Left renal pelvis (tissue), 4 donors: Measurements from ENCODE around the gene IP6K1. TPM values are rescaled to one million over a fixed set of nuclear protein-coding genes. Genes with fewer than 3 reads are reported as not detected.
"Not testable (repeated sequence)": the region's sequence is repeated elsewhere in the genome, so short reads cannot be mapped to it uniquely, and the experiment has no call there.

ENCODE experiments used
- DNase-seq, 4 donors: peaks; one replicate each; pipeline ENCODE4 v3.0.0-alpha.2; 2013; ENCODE audit warnings: low read depth in 4 of 4, low spot score in 3 of 4
- polyA plus RNA-seq, 4 donors: library from polyadenylated mRNA; unstranded; fragments of 120-200 nt; gene quantifications; one replicate each; pipeline ENCODE4 v1.2.1, GENCODE V29; 2013; ENCODE audit not compliant: insufficient read length in 4 of 4

The IP6K1 gene
- polyA plus RNA-seq, 4 donors = 50.3 to 55.6 (median 51.6) TPM

DNA sequence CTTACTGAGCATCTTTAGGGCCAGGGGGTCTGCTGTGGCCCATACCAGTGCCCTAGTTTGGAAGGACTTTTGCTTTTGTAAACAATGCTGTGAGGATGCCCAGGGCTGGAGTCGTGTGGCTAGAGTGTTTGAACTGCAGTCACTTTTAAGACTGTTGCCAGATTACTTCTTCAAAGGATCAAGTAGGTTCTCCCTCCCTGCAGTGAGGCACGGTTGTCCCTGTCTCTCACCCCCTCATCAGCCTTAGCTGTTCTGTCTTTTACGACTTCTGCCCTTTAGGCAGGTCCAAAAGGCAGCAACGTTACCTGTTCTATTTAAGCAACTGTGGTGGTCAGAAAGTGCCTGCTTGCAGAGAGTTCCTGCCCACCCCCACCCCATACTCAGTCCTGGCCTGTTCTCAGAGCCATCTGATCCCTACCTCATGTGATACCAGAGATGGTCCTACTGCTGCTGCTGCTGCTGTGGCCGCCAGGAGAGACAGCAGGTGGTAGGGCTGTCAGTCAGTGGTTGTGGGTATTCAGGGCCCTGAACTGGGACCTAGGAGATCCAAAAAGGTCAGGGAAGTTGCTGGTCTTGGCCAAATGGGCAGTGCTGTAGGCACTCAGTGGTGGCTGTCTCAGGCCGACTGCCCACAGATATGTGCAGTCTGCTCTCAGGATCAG lies 91.8 kb downstream of the IP6K1 start:
- DNase-seq = not testable (repeated sequence)

DNA sequence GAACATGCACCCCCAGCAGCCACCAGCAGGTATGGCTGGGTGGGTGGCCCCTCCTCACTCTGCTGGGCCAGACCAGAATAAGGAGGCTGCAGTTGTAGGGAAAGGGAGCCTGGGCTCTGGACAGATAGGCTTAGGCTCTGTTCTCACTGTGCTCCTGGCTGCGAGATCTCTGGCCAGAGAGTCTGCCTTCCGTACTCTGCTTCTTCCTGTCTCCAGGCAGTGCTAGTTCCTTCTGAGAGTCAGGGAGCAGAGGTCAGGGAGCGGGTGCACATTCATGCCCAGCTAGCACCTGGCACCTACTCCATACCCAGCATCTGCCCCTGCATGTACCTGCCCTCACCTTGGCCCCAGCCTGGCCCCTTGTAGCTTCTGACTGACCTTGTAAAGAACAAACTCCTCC lies 94.9 kb downstream of the IP6K1 start:
- not testable (repeated sequence) for DNase-seq

DNA sequence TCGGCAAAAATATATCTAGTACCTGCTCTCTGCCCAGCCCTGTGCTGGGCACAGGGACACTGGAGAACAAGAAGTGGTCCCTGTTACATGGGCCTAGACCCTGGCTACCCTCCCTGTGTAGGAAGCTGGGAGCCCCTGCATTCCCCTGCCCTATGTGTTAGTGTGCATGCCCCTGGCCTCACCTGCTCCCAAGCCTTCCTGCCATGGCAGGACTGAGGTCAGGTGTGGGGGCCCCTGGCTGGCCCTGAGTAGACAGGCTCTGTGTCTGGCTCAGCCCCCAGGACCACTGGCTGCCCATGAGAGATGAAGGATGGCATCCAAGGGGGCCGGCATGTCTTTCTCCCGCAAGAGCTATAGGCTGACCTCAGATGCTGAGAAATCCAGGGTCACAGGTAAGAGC lies 95.5 kb downstream of the IP6K1 start:
- not testable (repeated sequence) for DNase-seq

DNA sequence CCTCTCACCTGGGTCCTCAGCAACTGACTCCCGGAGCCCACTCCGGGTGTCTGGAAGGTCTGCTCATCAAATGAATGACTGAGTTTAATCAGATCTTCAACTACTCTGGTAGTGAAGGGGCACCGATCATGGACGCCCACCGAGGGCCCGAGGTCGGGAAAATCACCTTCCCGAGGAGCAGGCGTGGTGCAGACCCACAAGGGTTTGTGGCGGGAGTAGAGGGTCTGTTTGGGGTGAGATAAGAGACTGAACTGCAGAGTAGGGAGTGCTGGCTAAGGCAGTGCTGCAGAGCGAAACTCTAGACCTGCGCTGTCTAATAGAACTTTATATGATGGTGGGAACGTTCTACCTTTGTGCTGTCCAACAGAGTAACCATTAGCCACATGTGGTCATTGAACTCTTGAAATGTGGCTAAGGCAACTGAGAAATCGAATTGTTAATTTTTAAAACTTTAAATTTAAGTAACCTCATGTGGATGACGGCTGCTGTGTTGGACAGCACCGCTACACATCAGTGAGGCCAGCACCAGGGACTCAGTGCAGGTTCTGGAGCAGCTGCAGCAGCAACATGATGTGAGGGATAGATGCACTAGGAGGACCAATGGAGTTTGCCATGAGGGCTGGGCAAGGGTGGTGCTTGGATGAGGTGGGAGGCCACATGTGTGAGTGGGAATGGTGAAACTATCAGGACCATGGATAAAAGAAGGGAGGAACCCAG lies 96.3 kb downstream of the IP6K1 start:
- DNase-seq = not testable (repeated sequence)

DNA sequence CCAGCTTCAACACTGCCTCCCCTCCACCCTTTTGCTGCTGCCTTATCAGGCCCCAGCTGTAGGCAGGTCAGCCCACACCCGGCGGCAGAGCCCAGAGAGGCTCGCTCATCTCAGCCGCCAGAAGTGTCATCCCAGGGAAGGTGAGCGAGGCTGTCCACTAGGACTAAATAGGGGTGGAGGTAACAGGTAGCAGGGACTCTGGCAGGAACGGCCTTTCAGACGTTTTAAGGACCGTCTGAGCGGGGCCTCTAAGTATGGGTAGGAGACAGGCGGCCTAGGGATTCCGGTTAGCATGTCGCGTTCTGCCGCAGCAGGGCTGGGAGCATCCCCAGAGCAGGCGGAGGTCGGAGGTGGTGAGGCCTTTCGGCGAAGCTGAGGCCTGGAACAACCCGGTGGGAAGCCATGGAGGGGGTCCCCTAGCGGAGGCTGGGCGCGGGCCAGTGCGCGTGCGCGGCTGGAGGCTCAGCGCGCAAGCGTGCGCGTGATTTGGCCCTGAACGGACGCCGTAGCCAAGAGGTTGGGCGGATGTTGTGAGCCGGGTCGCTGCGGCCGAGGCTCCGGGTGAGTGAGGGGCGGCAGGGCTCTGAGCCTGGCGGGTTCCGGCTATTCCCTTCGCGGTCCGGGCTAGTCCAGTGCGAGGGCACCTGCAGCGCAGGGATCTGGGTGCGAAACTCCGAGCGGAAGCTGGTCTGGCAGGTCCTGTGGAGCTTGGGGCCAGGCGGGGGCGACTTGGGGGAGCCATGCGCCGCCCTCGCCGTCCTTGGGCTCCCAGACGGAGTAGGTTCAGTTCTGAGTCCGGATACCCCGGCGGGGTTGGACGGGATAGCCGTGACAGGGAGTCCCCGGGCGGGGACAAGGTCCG lies 97.1 kb downstream of the IP6K1 start, which contains the start of the genes MST1 and RNF123:
Gene MST1, minus strand, starts transcription at position 429 of the 862 bp plus-strand sequence. CDS start 783 bp downstream, outside the sequence.
Gene RNF123, plus strand, starts transcription at position 512 of the 862 bp plus-strand sequence. CDS start 1,609 bp downstream, outside the sequence.
- peak; percentile 82 to 89 (median 83) for DNase-seq

DNA sequence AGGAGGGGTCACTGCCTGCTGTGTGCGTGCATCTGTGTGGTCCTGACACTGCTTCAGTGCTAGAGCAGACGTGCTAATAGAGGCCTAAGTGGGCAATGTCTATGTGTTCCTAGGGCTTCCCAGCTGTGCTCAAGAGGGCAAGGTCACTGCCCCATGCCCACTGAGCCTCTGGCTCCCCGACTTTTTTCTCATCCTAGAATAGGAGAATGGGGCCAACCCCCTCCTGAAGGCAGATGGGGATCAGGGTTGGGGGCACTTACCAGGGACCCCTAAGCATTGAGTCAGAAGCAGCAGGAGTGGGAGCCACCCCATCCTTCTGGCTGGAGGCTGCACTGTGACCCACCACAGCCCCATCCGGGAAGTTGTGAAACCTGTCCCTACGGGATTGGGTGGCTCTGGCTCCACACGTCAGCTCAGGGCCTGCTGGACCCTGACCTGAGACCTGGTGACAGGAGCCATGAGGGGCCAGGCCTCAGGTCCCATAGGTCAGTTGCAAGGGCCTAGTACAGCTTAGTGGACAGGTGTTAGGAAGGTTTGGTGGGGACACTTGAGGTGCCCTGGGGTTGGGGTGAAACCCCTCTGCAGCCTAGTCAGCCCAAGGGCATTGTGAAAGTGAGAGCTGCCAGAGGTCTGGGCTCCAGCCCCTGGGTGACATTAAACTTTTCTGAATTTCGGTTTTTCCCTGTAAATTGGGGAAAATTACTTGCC lies 97.8 kb downstream of the IP6K1 start:
- not testable (repeated sequence) for DNase-seq

DNA sequence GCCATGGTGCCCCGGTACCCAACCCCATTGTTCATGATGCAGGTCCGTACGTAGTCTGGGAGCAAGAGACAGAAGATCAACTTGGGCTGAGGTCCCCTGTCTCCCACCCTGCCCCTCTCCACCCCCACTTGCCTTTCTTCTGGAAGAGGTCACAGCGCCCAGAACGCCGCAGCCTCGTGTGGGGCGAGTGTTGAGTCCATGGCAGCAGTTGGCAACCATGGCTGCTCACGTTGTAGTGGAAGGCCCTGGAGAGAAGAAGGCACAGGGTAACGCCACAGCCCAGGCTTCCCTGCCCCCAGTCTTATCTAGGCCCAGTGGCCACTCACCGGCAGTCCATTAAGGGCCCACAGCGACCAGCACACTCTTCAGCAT lies 98.9 kb downstream of the IP6K1 start:
- DNase-seq = not testable (repeated sequence)

DNA sequence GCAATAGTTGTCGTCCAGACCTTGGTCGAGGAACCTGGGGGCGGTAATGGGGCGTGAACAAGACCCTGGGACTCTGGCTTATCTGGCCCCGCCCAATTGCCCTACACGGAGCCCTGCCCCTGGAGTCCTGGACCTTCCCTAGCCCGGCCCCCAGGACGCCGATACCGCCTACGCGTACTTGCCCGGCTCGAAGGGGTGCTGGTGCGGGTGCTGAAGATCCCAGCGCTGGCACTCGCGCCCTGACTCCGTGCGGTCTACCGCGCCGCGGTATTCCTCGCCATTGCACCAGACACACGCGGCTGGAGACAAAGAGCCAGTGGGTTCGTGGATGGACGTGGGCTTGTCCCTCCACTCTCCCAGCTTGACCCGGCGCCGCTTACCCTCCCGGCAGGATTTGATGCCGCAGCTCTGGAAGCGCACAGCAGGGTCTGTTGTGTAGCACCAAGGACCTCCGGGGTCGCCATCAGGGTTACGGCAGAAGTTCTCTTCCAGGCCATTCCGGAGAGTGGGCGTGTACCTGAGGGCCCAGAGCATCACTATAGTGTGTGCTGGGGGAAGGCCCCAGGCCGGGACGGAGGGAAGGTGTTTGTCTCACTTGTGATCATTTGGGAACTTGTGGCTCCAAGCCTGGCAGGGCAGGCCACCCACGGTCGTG lies 99.4 kb downstream of the IP6K1 start:
- not testable (repeated sequence) for DNase-seq

DNA sequence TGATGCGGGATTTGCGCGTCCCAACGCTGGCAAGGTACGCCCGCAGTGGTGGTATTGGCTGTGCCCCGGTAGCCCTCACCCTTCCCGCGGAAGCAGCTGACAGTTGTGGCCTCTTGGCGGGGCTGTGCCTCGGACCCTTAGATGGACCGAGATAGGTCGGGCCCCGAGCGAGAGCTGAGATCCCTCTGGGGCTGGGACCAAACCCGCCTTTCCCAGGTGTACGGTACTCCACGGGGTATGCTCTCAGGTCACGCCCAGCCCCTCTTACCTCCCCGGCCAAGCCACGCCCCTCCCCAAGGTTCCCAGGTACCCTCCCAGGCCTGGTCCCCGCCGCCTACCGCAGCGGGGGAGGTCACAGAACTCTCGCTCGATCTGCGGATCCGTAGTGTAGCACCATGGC lies 100.0 kb downstream of the IP6K1 start:
- DNase-seq = not testable (repeated sequence)

DNA sequence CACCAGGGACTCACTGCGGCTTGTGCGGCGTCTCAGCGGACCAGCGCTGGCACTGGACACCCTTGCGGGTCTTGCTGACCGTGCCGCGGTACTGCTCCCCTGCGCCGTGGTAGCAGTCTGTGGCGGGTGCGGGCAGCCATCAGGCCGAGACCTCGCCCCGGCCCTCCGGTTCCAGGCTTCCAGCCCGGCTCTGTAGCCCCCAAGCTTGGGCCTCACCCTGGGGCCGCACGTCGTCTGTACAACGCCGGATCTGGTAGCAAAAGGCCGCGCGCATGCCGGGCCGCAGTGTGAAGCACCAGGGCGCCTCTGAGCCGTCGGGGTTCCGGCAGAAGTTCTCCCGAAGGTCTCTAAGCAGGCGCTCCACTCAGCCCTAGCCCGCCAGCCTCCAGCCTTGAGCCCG lies 100.5 kb downstream of the IP6K1 start:
- not testable (repeated sequence) for DNase-seq

DNA sequence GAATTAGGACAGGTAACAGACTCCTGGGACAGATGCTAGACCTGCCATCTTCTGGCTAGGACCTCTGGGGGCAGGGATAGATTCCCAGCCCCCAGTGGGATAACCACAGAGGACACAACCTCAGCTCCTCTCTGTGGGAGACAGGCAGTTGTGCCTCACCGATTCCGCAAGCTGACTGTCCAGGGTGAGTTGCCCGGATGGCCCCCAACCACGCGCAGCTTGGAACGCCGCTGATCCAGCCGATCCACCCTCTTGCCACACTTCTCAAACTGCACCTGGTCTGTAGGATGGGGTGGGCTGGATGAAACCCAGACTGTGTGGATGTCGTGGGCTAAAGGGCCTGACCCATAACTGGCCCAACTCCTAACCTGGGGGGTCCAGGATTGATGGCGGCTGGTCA lies 101.2 kb downstream of the IP6K1 start:
- DNase-seq = not testable (repeated sequence)

DNA sequence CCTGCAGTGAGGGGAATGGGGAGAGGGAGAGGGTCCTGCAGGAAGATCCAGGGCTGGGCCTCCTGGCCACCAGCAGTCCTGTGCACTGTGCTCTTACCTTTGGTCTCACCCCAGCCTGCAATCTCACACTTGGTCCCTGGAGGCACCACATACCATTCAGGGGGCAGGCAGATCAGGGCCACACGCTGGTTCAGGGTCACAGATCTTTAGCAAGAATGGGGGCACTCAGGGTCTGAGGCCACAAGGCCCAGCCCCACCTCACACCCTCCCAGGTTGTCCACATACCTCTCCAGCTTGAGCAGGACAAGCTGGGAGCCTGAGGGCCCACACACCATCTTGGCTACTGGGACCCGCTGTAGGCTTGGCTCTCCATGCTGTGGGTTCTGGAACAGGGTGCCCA lies 101.9 kb downstream of the IP6K1 start:
- DNase-seq = not testable (repeated sequence)

DNA sequence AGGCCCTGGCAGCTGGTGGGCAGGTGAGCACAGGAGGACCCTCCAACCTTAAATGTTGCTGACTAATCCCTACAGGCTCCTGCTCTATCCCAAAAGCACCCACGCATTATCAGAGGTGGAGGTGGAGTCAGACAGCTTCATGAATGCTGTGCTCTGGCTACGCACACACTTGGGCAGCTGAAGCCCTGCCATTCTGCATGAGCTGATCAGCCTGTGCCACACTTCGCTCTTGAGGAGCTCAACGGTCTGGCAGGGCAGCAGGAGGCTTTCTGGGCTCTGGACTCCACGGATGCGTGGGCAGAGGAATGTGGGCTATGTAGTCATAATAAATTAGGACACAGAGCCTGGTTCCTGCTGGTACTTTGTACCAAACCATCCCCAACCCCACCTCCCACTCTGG lies 103.2 kb downstream of the IP6K1 start:
- no peak for DNase-seq

DNA sequence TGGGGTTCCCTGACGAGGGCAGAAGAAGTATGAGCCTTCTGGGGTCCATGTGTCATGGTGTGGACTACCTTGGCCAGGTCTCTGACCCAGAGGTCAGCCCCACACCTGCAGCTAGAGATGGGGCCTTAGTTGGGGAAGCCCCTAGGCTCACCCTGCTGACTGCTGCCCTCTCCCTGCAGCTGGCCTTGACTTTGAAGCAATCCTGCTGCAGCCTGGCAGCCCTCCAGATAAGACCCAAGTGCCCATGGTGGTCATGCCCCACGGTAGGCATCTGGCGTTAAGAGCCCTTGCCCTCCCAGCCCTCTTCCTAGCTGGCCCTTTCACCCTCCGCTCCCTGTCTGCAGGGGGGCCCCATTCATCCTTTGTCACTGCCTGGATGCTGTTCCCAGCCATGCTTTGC lies 104.8 kb downstream of the IP6K1 start:
- no peak for DNase-seq

DNA sequence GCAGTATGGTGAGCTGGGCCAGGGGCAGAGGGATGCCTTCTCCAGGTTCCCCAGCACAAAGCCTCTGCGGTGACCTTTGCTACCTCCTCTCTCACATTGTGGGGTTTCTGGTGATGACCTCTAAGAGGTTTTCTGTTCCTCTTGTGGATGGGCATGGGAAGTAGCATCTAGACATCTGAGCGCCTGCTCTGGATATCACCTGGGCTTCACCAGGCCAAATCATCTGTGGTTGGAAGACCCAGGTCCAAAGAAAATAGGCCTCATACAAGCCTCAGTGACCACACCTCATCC lies 105.2 kb downstream of the IP6K1 start:
- DNase-seq = no peak

DNA sequence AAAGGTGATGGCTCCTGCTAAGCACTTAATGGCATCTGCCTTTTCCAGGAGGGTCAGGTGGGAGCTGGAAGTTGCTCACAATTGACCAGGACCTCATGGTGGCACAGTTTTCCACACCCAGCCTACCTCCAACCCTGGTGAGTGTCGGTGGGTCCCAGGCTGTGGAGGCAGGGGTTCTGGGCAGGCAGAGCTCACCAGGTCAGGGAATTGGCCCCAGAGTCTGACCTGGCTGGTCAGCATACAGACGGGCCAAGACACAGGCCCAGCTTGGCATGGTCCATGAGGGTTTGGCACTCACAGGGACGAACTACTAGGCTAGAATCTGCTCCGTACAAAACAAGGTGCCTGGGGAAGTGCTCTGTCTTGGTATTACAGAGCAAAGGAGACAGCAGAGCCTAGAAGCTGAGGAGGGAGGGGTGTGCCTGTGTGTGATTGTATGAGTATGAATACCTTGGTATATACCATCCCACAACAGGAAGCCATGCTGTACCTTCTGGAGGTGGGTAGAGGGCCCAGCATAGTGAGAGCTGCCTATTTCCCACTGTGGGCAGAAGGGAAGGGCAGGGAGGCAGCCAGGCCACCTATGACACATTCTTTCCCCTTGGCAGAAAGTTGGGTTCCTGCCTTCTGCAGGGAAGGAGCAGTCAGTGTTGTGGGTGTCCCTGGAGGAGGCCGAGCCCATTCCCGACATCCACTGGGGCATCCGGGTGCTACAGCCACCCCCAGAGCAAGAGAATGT lies 105.7 kb downstream of the IP6K1 start:
- DNase-seq = no peak

DNA sequence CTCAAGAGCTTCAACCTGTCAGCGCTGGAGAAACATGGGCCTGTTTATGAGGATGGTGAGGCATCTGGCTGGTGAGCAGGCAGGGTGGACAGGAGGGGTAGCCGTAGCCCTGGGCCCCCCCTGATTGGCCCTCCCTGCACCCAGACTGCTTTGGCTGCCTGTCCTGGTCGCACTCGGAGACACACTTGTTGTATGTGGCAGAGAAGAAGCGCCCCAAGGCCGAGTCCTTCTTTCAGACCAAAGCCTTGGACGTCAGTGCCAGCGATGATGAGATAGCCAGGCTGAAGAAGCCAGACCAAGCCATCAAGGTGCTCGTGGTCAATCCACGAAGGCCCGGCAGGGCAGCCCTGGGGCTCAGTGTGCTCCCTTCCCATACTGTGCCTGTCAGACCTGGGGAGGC lies 110.4 kb downstream of the IP6K1 start:
- DNase-seq = no peak

DNA sequence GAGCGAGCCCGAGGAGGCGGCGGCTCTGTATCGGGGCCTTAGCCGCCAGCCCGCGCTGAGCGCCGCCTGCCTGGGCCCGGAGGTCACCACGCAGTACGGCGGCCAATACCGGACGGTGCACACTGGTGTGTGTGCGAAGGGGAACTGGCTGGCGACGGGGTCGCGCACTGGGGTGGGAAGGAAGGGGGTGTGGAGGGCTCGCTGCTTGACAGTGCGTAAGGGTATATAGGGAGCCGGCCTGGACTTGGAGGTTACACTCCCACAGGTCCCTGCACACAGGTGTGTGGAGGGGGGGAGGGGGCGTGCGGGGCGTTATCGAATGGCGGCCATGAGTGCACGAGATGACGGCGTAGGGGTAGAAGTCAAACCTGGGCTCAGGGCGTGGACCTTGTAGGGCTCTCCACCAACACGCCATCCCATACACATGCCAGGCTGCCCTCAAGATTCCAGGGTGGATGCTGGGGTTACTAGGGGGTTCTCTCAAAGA lies 111.8 kb downstream of the IP6K1 start:
- no peak for DNase-seq
